ENCODE measurements around the gene TRH. TPM values are rescaled to one million over a fixed set of nuclear protein-coding genes. Genes with fewer than 3 reads are reported as not detected.
A peak's percentile ranks its signal among the peaks of the same experiment; 100 is the strongest.

Gene TRH, protein sequence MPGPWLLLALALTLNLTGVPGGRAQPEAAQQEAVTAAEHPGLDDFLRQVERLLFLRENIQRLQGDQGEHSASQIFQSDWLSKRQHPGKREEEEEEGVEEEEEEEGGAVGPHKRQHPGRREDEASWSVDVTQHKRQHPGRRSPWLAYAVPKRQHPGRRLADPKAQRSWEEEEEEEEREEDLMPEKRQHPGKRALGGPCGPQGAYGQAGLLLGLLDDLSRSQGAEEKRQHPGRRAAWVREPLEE
- not detected for polyA plus RNA-seq (ENCODE audit: insufficient read length)

DNA sequence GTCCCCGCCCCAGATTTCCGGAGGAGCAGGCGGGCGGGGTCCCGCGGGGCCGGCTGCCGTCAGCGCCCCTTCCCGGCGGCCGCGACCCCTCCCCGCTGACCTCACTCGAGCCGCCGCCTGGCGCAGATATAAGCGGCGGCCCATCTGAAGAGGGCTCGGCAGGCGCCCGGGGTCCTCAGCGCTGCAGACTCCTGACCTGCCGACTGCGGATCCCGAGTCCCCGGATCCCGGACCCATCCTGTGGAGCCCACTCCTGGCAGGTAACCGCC lies at the start of gene TRH:
Gene TRH (plus strand): TSS at position 157 of the 269 bp plus-strand sequence. CDS start 1,097 bp downstream, outside the sequence.
- no peak for DNase-seq

- DNase-seq: no peak
Measured at GRCh38 chr3:129927072-129927471, 47.4 kb upstream of the TRH start.

DNA sequence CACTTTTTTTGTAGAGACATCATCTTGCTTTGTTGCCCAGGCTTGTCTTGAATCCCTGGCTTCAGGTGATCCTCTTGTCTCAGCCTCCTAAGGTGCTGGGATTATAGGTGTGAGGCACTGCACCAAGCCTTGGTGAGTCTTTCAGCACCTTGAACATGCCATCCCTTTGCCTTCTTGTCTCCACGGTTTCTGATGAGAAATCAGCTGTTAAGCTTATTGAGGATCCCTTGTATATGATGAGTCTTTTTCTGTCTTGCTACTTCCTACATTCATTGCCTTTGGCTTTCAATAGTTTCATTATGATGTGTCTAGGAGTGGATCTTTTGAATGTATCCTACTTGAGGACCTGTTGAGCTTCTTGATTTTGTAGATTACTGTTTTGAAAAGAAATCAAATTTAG lies 45.1 kb upstream of the TRH start:
- no peak for DNase-seq

GRCh38 chr3:129933471-129933870 lies 41.0 kb upstream of the TRH start:
- no peak for DNase-seq

DNA sequence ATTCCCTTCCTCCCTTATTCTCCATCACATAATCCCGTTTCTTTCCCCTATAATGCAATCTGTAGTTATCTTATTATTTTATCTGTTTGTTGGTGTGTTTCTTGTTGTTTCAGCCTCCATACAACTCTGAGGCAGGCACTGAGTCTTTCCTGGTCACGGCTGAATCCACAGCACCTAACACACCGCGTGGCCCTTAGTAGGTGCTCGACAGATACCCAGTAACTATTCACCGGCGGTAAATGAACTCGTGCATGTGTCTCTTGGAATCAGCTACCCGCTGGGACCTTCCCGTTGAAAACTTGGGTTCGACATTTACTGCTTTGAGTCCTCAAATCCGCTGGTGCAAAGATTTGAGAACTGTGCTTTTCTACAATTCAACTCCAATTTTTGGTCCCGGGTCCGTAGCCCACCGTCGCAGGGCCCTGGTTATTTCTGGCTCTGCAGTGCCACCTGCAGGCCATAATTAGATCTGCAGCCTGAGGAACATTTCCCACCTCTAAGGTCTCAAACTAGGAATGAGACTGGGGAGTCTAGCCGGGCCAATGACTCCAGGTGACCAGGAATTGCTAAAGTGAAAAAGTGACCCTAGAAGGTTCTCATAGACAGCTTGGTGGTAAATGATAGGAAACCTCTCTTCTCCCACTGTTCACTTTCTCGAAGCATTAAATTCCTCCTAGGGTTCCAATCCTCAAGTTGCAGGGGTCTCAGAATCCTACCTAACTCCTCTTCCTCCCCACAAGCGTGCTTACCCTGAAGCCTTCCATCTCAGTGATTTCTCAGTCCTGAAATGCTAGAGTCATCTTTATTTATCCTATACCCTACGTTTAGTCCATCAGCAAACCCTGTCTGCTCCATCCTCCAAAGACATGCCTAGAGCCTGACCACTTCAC lies 40.0 kb upstream of the TRH start:
- DNase-seq: peak; percentile 52

DNA sequence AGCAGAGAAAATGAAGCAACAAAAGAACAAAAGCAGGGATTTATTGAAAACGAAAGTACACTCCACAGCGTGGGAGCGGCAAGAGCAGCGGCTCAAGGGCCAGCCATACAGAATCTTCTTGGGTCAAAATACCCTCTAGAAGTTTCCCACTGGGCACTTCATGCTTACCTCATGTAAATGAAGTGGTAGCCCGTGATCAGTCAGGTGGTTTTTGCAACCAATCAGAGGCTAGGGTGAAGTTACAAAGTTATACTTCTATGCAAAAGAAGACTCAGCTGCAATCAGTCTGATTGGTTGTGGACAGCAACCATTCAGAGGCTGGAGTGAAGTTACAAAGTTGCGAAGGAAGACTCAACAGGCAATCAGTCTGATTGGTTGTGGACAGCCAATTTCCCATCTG lies 37.8 kb upstream of the TRH start:
- peak; percentile 37 for DNase-seq

DNA sequence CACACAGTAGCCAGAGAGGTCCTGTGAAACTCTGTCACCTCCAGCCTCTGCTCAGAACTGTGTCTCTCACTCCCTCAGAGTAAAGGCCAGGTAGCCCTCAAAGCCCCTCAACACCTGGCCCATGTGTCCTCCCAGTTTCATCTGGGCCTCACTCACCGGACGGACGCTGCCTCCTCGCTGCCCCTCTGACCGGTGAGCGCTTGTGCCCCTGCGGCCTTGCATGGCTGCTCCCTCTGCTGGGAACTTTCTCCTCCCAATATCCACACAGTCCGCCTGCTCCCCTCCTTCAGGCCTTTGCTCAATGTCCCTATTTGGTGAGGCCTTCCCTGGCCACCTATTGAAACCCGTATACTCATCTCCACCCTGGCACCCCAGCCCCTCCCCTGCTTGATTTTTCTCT lies 36.8 kb upstream of the TRH start:
- DNase-seq: no peak

DNA sequence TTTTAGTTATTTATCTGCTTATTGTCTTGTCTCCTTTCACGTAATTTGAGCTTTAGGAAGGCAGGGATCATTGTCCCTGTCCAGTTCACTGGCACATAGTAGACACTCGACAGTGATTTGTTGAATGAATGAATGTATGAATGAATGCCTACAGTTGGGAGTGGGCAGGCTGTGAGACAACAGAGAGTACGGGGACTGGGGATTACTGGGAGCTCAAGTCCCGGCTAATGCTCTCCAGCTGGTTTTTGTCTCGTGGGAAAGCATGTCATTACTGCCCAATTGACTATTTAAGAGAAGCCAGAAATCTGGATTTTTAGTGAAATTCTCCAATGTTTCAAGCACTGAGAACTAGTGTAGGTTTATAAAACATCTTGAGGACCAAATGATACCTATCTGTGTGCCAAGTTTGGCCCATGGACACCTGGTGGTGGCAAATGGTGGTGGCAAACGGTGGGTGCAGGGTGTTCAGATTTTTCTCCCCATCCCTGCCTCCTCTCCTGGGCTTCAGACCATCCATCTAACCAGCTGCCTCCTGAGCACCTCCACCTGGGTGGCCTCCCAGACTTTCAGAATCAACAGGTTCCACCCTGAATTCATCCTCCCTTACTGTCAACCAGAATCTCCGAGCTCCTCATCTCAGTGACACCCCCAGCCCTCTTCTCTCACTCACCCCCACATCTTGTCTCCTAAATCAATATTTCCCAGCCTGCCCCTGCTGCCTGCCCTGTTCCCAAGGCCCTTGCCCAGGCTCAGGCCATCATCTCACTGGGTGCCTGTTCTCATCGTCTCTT lies 36.2 kb upstream of the TRH start:
- no peak for DNase-seq

DNA sequence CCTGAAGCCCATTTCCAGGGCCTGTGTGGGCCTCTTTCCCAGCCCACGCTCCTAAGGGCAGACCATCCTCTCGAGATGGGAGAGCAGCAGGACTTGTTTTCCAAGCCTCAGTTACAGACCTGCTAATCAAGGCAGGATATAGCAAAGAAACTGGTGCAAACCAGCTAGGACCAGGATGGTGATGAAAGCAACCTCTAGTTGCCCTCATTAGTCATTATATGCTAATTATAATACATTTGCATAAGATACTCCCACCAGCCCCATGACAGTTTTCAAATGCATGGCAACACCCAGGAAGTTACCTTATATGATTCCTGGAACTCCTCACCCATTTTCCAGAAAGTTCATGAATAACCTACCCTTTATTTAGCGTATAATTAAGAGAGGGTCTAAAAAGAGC lies 34.4 kb upstream of the TRH start:
- no peak for DNase-seq

DNA sequence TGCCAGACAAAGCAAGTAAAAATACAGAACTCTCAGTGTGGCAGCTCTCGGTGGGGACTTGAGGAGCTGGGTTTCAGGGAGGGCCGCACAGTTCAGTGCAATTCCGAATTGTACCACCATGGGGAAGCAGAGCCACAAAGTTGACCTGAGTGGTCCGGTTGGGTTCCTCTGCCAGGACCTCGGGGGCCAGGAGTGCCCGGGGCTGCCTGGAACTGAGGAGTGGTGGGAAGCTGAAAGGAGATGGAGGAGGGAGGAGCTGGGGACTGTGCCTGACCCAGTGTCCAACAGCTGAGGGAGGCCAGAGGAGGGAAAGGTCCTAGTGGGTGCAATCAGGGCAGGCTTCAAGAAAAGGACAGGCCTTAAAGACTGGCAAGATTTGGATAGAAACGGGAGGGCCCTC lies 32.2 kb upstream of the TRH start:
- DNase-seq: peak; percentile 51

GRCh38 chr3:129943020-129943419 lies 31.5 kb upstream of the TRH start:
- DNase-seq: no peak

GRCh38 chr3:129944709-129945108 lies 29.8 kb upstream of the TRH start:
- no peak for DNase-seq

GRCh38 chr3:129947538-129948240 lies 26.8 kb upstream of the TRH start:
- no peak for DNase-seq

GRCh38 chr3:129950318-129951046 lies 24.0 kb upstream of the TRH start:
- no peak for DNase-seq

- DNase-seq: no peak
Measured at GRCh38 chr3:129952556-129953355, 21.8 kb upstream of the TRH start.

DNA sequence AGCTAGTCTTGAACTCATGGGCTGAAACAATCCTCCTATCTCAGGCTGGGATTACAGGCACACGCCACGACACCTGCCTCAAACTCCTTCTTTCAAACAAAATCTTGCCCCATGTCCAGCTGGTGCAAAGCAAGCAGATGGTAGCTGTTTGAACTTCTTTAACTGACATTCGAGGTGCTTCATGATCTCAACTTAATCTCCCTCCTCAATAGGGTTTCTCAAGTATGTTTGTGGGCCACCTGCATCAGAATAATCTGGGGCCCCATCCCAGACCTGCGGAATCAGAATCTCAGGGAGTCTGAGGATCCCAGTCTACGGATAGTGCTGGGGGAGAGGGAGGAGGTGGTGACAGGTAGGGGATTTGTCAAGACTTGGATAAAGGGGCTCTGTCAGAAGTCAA lies 20.9 kb upstream of the TRH start:
- DNase-seq: no peak

DNA sequence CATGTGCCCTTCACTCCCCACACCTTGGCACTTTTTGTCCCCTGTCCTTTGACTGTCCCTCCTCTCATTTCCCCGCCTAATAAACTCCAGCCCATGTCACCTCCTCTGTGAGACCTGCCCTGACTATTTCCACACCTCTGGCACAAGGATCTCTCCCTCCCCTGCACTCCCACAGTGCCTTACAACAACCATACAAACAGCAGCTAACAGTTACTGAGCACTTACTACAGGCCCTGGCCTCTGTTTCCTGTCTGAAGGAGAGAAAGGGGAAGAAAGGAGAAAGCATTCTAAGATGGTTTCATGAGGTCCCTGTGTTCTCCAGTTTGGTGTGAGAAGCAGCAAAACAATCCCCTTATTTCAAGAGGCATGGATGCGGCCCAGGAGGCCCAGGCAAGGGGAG lies 20.0 kb upstream of the TRH start:
- DNase-seq: no peak

DNA sequence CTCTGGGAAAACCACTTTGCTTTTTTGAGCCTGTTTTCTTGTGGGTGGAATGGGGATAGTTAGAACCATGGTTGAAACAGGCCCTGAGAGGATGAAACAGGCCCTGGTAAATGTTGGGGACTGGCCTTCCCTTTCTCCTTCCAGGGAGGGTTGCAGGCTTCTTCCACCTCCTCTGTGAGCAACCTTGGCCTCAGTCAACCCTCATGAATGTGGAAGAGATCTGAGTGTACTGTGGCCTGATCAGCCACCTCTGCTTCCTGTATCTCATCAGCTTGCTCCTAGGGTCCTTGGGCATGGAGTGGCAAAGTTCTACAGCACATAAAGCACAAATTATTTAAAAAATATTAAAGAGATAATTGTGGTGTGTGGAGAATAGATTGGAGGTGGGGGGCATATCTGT lies 17.6 kb upstream of the TRH start:
- DNase-seq: no peak

DNA sequence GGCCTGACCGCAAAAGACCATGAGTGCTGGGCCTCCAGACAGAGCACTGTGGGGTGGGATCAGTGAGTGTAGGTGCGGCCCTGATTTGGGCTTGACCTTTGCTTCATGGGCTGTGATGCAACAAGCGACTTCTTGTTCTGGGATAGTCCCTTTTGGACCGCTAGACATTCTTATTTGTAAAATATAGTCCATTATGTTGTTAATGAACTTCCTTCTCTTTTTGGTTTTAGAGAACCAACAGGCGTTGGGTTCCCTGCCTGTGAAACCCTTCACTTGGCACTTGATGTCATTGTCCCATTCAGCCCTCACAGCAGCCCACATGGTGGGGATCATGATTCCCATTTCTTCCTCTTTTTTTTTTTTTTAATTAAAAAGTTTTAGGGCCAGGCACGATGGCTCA lies 15.8 kb upstream of the TRH start:
- DNase-seq: no peak

- no peak for DNase-seq
Measured at GRCh38 chr3:129961141-129961541, 13.4 kb upstream of the TRH start.

DNA sequence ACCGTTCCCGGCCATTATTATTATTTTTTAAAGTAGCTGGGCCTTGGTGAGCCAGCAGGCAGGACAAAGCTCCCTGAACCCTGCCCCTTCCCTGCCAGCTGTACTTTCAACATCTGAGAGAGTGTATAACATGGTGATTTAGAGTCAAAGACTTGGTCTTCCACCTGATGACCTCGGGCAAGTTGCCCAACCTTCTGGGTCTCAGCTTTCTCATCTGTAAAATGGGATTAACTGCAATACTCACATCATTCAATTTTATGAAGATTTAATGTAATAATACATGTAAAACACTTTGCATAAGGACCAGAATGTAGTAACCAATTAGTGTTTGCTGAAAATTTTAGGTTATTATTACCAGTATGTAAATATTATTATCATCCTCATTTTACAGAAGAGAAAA lies 11.9 kb upstream of the TRH start:
- no peak for DNase-seq
